RWPE2 (cell line): Measurements from ENCODE around the gene ORMDL2.

Experiments
- ATAC-seq: fragments of 200-7000 bp; cut with Tn5 transposase; 3 replicates; pipeline ENCODE4 v1.9.1; 2021; ENCODE audit warnings: low read depth
- DNase-seq: peaks from one replicate; pipeline ENCODE4 v3.0.0-alpha.2; 2020; ENCODE audit warnings: low spot score
- H3K27ac ChIP-seq: fragments of 450-650 bp; 2 replicates; pipeline ENCODE4 v1.5.1; 2017; ENCODE audit warnings: mild to moderate bottlenecking; ENCODE audit not compliant: poor library complexity, severe bottlenecking
- H3K27me3 ChIP-seq: fragments of 250-450 bp; sonication (Bioruptor Pico); 2 replicates; pipeline ENCODE4 v1.5.1; 2021; ENCODE audit warnings: mild to moderate bottlenecking, moderate library complexity; ENCODE audit not compliant: insufficient read depth, poor library complexity, severe bottlenecking
- H3K36me3 ChIP-seq: fragments of 250-450 bp; sonication (Bioruptor Pico); 2 replicates; pipeline ENCODE4 v1.5.1; 2020; ENCODE audit warnings: low read depth, mild to moderate bottlenecking, moderate library complexity
- H3K4me1 ChIP-seq: fragments of 250-450 bp; sonication (Bioruptor Pico); 2 replicates; pipeline ENCODE4 v1.5.1; 2021; ENCODE audit warnings: mild to moderate bottlenecking, moderate library complexity; ENCODE audit not compliant: insufficient read depth, poor library complexity, severe bottlenecking
- H3K4me3 ChIP-seq: fragments of 250-450 bp; sonication (Bioruptor Pico); 2 replicates; pipeline ENCODE4 v1.5.1; 2021; ENCODE audit warnings: mild to moderate bottlenecking, moderate library complexity; ENCODE audit not compliant: severe bottlenecking
- H3K9me3 ChIP-seq: fragments of 250-450 bp; sonication (Bioruptor Pico); 2 replicates; pipeline ENCODE4 v1.5.1; 2021; ENCODE audit warnings: mild to moderate bottlenecking, moderate library complexity; ENCODE audit not compliant: severe bottlenecking
- CTCF ChIP-seq: fragments of 450-650 bp; IDR thresholded peaks from one replicate; pipeline ENCODE4 v1.5.1; 2017; ENCODE audit warnings: mild to moderate bottlenecking, moderate library complexity; ENCODE audit not compliant: poor library complexity, severe bottlenecking

The ORMDL2 gene

GRCh38 chr12:55806982-55807381, 10.9 kb upstream of the ORMDL2 start:
- H3K9me3 ChIP-seq, result no peaks in the 10 kb centered on the region
- H3K36me3 ChIP-seq, result peaks cover 73% of the 10 kb centered on the region
- no peak overlapping the region for H3K4me3 ChIP-seq
- DNase-seq (no peak), ATAC-seq (no peak)
- H3K27ac ChIP-seq, result no peak overlapping the region
- TF ChIP-seq CTCF, result no peak
- no peaks in the 10 kb centered on the region for H3K4me1 ChIP-seq
- H3K27me3 ChIP-seq, result no peaks in the 10 kb centered on the region

- Histone ChIP-seq H3K36me3 (peaks cover 72% of the 10 kb centered on the region), H3K4me1 (no peaks in the 10 kb centered on the region), H3K27ac (no peak overlapping the region), H3K4me3 (no peak overlapping the region), H3K27me3 (no peaks in the 10 kb centered on the region), H3K9me3 (no peaks in the 10 kb centered on the region)
- TF ChIP-seq CTCF, result no peak
- ATAC-seq (no peak), DNase-seq (no peak)
Observed at GRCh38 chr12:55809274-55809673, 8.6 kb upstream of the ORMDL2 start.

- no peak for TF ChIP-seq CTCF
- H3K27me3 ChIP-seq, result no peaks in the 10 kb centered on the region
- H3K4me3 ChIP-seq, result no peak overlapping the region
- no peak for DNase-seq
- peaks cover 75% of the 10 kb centered on the region for H3K36me3 ChIP-seq
- no peak for ATAC-seq
- no peaks in the 10 kb centered on the region for H3K9me3 ChIP-seq
- peaks cover 9% of the 10 kb centered on the region for H3K4me1 ChIP-seq
- no peak overlapping the region for H3K27ac ChIP-seq
Observed at GRCh38 chr12:55812088-55812487, 5.8 kb upstream of the ORMDL2 start.

DNA sequence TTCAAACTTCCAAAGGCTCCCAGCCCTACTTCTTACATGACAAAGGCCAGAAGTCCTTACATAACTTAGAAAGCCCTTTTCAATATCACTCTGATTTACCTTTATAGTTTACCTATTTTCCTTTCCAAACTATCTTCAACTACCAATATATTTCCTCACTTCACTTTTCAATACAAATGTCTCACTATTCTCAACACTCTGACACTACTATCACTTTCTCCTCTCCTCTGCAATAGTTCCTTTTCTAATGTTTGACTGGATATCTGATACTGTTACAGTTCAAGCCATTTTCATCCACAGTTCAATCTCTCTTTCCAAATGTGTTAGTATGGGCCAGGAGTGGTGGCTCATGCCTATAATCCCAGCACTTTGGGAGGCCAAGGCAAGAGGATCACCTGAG, 3.6 kb upstream of the ORMDL2 start:
- ATAC-seq, result no peak
- no peak for TF ChIP-seq CTCF
- peaks cover 65% of the 10 kb centered on the region for H3K36me3 ChIP-seq

GRCh38 chr12:55815473-55815872, 2.4 kb upstream of the ORMDL2 start:
- Histone ChIP-seq H3K9me3 (no peaks in the 10 kb centered on the region), H3K4me3 (no peak overlapping the region), H3K27me3 (no peaks in the 10 kb centered on the region), H3K36me3 (peaks cover 76% of the 10 kb centered on the region), H3K4me1 (peaks cover 17% of the 10 kb centered on the region), H3K27ac (no peak overlapping the region)
- TF ChIP-seq CTCF, result no peak
- DNase-seq (no peak), ATAC-seq (no peak)

More for the DNA sequence above, 3.6 kb upstream of the ORMDL2 start:
- no peak overlapping the region for H3K27ac ChIP-seq
- H3K9me3 ChIP-seq, result no peaks in the 10 kb centered on the region
- H3K27me3 ChIP-seq, result no peaks in the 10 kb centered on the region
- no peak overlapping the region for H3K4me3 ChIP-seq
- no peak for DNase-seq
- H3K4me1 ChIP-seq, result peaks cover 15% of the 10 kb centered on the region
